GM12878 (cell line): Measurements from ENCODE around the gene RNF183. TPM values are rescaled to one million over a fixed set of nuclear protein-coding genes. Genes with fewer than 3 reads are reported as not detected.

ENCODE experiments used
- ATAC-seq: fragments of 200-7000 bp; cut with Tn5 transposase; 3 replicates; pipeline ENCODE4 v1.9.1; 2020; ENCODE audit warnings: mild to moderate bottlenecking, moderate library complexity
- BruUV-seq: library from RNA; stranded (reverse); fragments of 400-500 nt; replicated peaks from 2 replicates; lab custom pipeline; 2021; lab: Mats Ljungman, UMichigan
- CTCF ChIA-PET: fragments of 300-600 bp; sonication (Branson Sonifier 250); formaldehyde crosslinking; extraction: SDS; loops from one replicate; lab custom pipeline; 2021; ENCODE audit warnings: inconsistent platforms; lab: Yijun Ruan, JAX
- POLR2A ChIA-PET: fragments of 350-600 bp; formaldehyde crosslinking; extraction: SDS; loops from one replicate; lab custom pipeline; 2021; ENCODE audit warnings: inconsistent platforms; lab: Charles Lee
- RAD21 ChIA-PET: fragments of 300-600 bp; sonication (Branson Sonifier 250); formaldehyde crosslinking; loops from one replicate; lab custom pipeline; 2023; ENCODE audit warnings: antibody characterized with exemption; ENCODE audit not compliant: unreplicated experiment; lab: Charles Lee
- SMC1A ChIA-PET: fragments of 300-600 bp; sonication (Branson Sonifier 250); formaldehyde crosslinking; loops from one replicate; lab custom pipeline; 2023; ENCODE audit not compliant: unreplicated experiment, uncharacterized antibody; lab: Charles Lee
- DNase-seq: peaks from one replicate; pipeline ENCODE4 v3.0.0-alpha.2; 2011; ENCODE audit warnings: low read depth, low spot score
- FAIRE-seq: peaks from 3 replicates; lab custom pipeline; 2011; peaks lifted over from hg19 to GRCh38; lab: Jason Lieb, UNC
- H2AFZ ChIP-seq: 2 replicates; pipeline ENCODE4 v1.6.0; 2011; ENCODE audit warnings: low read depth, low read length, control low read depth; ENCODE audit not compliant: control insufficient read depth
- H3K27ac ChIP-seq: 2 replicates; pipeline ENCODE4 v1.5.1; 2011; ENCODE audit warnings: control low read depth; ENCODE audit not compliant: control insufficient read depth, insufficient read depth
- H3K27me3 ChIP-seq, 2 experiments: replicated peaks in 1 of 2; 2 replicates each; pipeline versions ENCODE4 v1.6.0 to v1.6.1; 2011; ENCODE audit warnings: low read length in 1 of 2; ENCODE audit not compliant: control insufficient read depth in 2 of 2, insufficient read depth in 2 of 2
- H3K36me3 ChIP-seq, 2 experiments: 2 replicates each; pipeline ENCODE4 v1.5.1; 2011; ENCODE audit warnings: low read length in 1 of 2; ENCODE audit not compliant: control insufficient read depth in 2 of 2, insufficient read depth in 2 of 2
- H3K4me1 ChIP-seq: 2 replicates; pipeline ENCODE4 v1.6.1; 2011; ENCODE audit warnings: mild to moderate bottlenecking, low read length, moderate library complexity, mixed read lengths; ENCODE audit not compliant: control insufficient read depth, insufficient read depth
- H3K4me2 ChIP-seq: 2 replicates; pipeline ENCODE4 v1.6.0; 2011; ENCODE audit warnings: control low read depth; ENCODE audit not compliant: control insufficient read depth, insufficient read depth
- H3K4me3 ChIP-seq: fragments of 200-600 bp; sonication (generic); 2 replicates; pipeline ENCODE4 v1.5.1; 2016
- H3K79me2 ChIP-seq: 2 replicates; pipeline ENCODE4 v1.6.0; 2011; ENCODE audit warnings: low read length; ENCODE audit not compliant: control insufficient read depth, insufficient read depth
- H3K9ac ChIP-seq: 2 replicates; pipeline ENCODE4 v1.8.0; 2011; ENCODE audit warnings: low read length, control low read depth, mixed read lengths; ENCODE audit not compliant: control insufficient read depth, insufficient read depth
- H3K9me3 ChIP-seq: replicated peaks from 3 replicates; pipeline ENCODE4 v1.5.1; 2011; ENCODE audit warnings: mild to moderate bottlenecking, low read length; ENCODE audit not compliant: control insufficient read depth, insufficient read depth
- H4K20me1 ChIP-seq: 2 replicates; pipeline ENCODE4 v1.6.0; 2011; ENCODE audit not compliant: control insufficient read depth, insufficient read depth
- JUND ChIP-seq: IDR thresholded peaks from 2 replicates; pipeline ENCODE4 v1.6.1; 2012; ENCODE audit warnings: low read depth, mild to moderate bottlenecking, low read length, improper control_type of control experiment, moderate library complexity
- MEF2B ChIP-seq: fragments of 450-650 bp; IDR thresholded peaks from 2 replicates; pipeline ENCODE4 v1.6.1; 2018; ENCODE audit warnings: mild to moderate bottlenecking, moderate library complexity; ENCODE audit not compliant: partially characterized antibody, poor library complexity, severe bottlenecking
- RAD21 ChIP-seq: IDR thresholded peaks from 2 replicates; pipeline ENCODE4 v1.6.1; 2011; ENCODE audit warnings: mild to moderate bottlenecking, low read depth, low read length, moderate library complexity; ENCODE audit not compliant: insufficient read depth
- RFX5 ChIP-seq: IDR thresholded peaks from 2 replicates; pipeline ENCODE4 v1.6.1; 2011; ENCODE audit warnings: low read depth, low read length, improper control_type of control experiment
- SP1 ChIP-seq: IDR thresholded peaks from one replicate; pipeline ENCODE4 v1.6.1; 2011; ENCODE audit warnings: low read depth, low read length
- WGBS: methylation state at CpG from one replicate; pipeline ENCODE4 v1.1.6; 2016; ENCODE audit warnings: low lambda C conversion rate; ENCODE audit not compliant: insufficient replicate concordance, insufficient coverage; ENCODE audit errors: missing lambda C conversion rate; 5-methylcytosine and 5-hydroxymethylcytosine counted together
- in situ Hi-C: fragments of 300-500 bp; cut with MboI; formaldehyde crosslinking; loops from 9 replicates; pipeline ENCODE4 v1.14.3; 2018; ENCODE audit warnings: mixed read lengths
- intact Hi-C: fragments of 100-400 bp; cut with micrococcal nuclease; formaldehyde crosslinking; loops from one replicate; pipeline ENCODE4 v1.14.2; 2022; ENCODE audit not compliant: unreplicated experiment
- polyA plus RNA-seq, 11 experiments: library from polyadenylated mRNA; depleted of rRNA in 4 of 11; unstranded in 6 of 11; stranded (reverse) in 5 of 11; fragments of >200 nt; fragmentation: Nextera tagmentation in 4 of 11; fragmentation: Illumina TruSeq in 1 of 11; extraction: Ambion mirVana in 4 of 11; extraction: Trizol in 1 of 11; gene quantifications; 1 replicate in 1 of 11; 2 replicates in 10 of 11; pipeline versions ENCODE4 v1.2.1 to v1.2.3, GENCODE V29; 2011 to 2016; ENCODE audit warnings: inconsistent platforms in 2 of 11, missing spikeins in 2 of 11, low read depth in 1 of 11
- total RNA-seq, 4 experiments: library from RNA; depleted of rRNA in 3 of 4; stranded (reverse); fragments of >200 nt in 3 of 4; fragmentation: Illumina TruSeq in 1 of 4; extraction: Trizol in 1 of 4; gene quantifications; 2 replicates each; pipeline versions ENCODE4 v1.2.1 to v1.2.3, GENCODE V29; 2013 to 2021
- TF ChIP-seq, protein P1 (sequence below): fragments of 450-650 bp; formaldehyde crosslinking; IDR thresholded peaks from 2 replicates; pipeline ENCODE4 v1.5.0; 2022; ENCODE audit warnings: mild to moderate bottlenecking, missing genetic modification characterization

Gene RNF183
- total and polyA plus RNA-seq, 10 of the 15 experiments (the other 5 are each of a cell fraction or from before 2014, with no cell fraction given): 0.03 to 0.26 (median 0.07) TPM; not detected in 6

GRCh38 chr9:113328045-113328782 is 25.0 kb upstream of the RNF183 start (continued):
- TF ChIP-seq MEF2B (no peak), JUND (no peak), RAD21 (no peak)

- no peaks in the 10 kb centered on the region for H3K27me3 ChIP-seq
- POLR2A ChIA-PET: no interaction called here
- SMC1A ChIA-PET: no interaction called here
- no peaks in the 10 kb centered on the region for H4K20me1 ChIP-seq
- FAIRE-seq: no peak
- TF ChIP-seq RFX5: no peak
- TF ChIP-seq, all 136 proteins: peak for 0
- 43% methylated on average over 4 of the region's 4 CpGs for WGBS
- Histone ChIP-seq H3K27ac (no peak overlapping the region), H3K9me3 (no peaks in the 10 kb centered on the region), H3K36me3 (no peaks in the 10 kb centered on the region), H3K4me2 (no peak overlapping the region), H3K4me3 (no peak overlapping the region), H3K9ac (no peak overlapping the region), H3K4me1 (0 out of 2 replicates have a peak, but pooled peaks cover 2% of the 10 kb centered on the region), H2AFZ (no peak overlapping the region), H3K79me2 (no peaks in the 10 kb centered on the region)
- ATAC-seq (no peak), DNase-seq (no peak)
- ChIA-PET RAD21 (no interaction called here), CTCF (no interaction called here)
- in situ Hi-C loops: no loop called here
- intact Hi-C loops: no loop called here
- BruUV-seq: no TSS peak
Measured at GRCh38 chr9:113326230-113326629, 23.1 kb upstream of the RNF183 start.

- no peak for TF ChIP-seq SP1
- no peak for TF ChIP-seq RAD21
- TF ChIP-seq, protein P1, sequence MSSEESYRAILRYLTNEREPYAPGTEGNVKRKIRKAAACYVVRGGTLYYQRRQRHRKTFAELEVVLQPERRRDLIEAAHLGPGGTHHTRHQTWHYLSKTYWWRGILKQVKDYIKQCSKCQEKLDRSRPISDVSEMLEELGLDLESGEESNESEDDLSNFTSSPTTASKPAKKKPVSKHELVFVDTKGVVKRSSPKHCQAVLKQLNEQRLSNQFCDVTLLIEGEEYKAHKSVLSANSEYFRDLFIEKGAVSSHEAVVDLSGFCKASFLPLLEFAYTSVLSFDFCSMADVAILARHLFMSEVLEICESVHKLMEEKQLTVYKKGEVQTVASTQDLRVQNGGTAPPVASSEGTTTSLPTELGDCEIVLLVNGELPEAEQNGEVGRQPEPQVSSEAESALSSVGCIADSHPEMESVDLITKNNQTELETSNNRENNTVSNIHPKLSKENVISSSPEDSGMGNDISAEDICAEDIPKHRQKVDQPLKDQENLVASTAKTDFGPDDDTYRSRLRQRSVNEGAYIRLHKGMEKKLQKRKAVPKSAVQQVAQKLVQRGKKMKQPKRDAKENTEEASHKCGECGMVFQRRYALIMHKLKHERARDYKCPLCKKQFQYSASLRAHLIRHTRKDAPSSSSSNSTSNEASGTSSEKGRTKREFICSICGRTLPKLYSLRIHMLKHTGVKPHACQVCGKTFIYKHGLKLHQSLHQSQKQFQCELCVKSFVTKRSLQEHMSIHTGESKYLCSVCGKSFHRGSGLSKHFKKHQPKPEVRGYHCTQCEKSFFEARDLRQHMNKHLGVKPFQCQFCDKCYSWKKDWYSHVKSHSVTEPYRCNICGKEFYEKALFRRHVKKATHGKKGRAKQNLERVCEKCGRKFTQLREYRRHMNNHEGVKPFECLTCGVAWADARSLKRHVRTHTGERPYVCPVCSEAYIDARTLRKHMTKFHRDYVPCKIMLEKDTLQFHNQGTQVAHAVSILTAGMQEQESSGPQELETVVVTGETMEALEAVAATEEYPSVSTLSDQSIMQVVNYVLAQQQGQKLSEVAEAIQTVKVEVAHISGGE: no peak
- TF ChIP-seq, all 136 proteins: peak for 0
- ChIA-PET RAD21 (no interaction called here), POLR2A (no interaction called here), SMC1A (no interaction called here), CTCF (no interaction called here)
- ATAC-seq (no peak), FAIRE-seq (no peak), DNase-seq (no peak)
- H3K79me2 ChIP-seq: no peaks in the 10 kb centered on the region
- 38% methylated on average over 6 of the region's 6 CpGs for WGBS
- H3K36me3 ChIP-seq: no peaks in the 10 kb centered on the region
- no peak overlapping the region for H3K27ac ChIP-seq
- H3K4me2 ChIP-seq: no peak overlapping the region
- H3K4me3 ChIP-seq: no peak overlapping the region
- in situ Hi-C loops: no loop called here
- no peak overlapping the region for H2AFZ ChIP-seq
- BruUV-seq: no TSS peak
- no peaks in the 10 kb centered on the region for H3K4me1 ChIP-seq
- peaks cover 0 to 3% of the 10 kb centered on the region in 2 experiments; a peak in 1 of 4 replicates for H3K27me3 ChIP-seq
- intact Hi-C loops: no loop called here
- no peak overlapping the region for H3K9ac ChIP-seq
- no peaks in the 10 kb centered on the region for H3K9me3 ChIP-seq
- H4K20me1 ChIP-seq: no peaks in the 10 kb centered on the region
Measured at GRCh38 chr9:113322671-113323070, 19.5 kb upstream of the RNF183 start.
